Measurements from ENCODE around the gene SMCO2. TPM values are rescaled to one million over a fixed set of nuclear protein-coding genes. Genes with fewer than 3 reads are reported as not detected.

The SMCO2 gene
- total and polyA plus RNA-seq, 2 of the 13 experiments (the other 11 are each of a cell fraction or from before 2014, with no cell fraction given) = 0.15 TPM; not detected in 1

DNA sequence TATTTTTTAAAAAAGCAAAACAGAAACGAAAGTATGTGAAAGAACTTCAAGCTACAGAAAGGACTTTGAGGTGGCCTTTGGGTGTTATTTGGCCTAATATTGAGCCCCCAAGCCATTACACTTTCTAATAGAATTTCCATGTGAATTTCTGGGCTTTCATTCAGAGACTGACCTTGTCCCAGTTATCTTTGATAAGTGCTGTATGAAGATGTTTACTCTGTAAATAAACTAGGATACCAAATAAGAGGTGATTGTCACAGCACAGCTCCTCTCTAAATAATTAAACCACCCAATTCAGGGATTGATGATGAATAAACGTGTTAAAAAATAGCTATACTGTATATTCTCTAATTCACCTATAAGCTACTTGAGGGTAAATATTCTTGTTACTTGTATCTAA lies 44.7 kb downstream of the SMCO2 start (continued):
- TF ChIP-seq, protein P1, sequence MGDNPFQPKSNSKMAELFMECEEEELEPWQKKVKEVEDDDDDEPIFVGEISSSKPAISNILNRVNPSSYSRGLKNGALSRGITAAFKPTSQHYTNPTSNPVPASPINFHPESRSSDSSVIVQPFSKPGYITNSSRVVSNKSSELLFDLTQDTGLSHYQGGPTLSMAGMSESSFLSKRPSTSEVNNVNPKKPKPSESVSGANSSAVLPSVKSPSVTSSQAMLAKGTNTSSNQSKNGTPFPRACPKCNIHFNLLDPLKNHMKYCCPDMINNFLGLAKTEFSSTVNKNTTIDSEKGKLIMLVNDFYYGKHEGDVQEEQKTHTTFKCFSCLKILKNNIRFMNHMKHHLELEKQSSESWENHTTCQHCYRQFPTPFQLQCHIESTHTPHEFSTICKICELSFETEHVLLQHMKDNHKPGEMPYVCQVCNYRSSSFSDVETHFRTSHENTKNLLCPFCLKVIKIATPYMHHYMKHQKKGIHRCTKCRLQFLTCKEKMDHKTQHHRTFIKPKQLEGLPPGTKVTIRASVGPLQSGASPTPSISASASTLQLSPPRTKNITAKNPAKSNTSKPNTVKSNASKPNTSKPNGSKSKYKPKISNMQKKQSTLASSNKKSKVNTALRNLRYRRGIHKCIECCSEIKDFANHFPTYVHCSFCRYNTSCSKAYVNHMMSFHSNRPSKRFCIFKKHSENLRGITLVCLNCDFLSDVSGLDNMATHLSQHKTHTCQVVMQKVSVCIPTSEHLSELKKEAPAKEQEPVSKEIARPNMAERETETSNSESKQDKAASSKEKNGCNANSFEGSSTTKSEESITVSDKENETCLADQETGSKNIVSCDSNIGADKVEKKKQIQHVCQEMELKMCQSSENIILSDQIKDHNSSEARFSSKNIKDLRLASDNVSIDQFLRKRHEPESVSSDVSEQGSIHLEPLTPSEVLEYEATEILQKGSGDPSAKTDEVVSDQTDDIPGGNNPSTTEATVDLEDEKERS (CRISPR knock-in tag; IDR thresholded peaks at IDR 0.05) = no peak
- no peak for TF ChIP-seq MIXL1 (CRISPR knock-in tag; IDR thresholded peaks at IDR 0.05)
- TF ChIP-seq, protein P2, sequence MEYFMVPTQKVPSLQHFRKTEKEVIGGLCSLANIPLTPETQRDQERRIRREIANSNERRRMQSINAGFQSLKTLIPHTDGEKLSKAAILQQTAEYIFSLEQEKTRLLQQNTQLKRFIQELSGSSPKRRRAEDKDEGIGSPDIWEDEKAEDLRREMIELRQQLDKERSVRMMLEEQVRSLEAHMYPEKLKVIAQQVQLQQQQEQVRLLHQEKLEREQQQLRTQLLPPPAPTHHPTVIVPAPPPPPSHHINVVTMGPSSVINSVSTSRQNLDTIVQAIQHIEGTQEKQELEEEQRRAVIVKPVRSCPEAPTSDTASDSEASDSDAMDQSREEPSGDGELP (IDR thresholded peaks at IDR 0.05; ENCODE audit: borderline replicate concordance, low read depth) = no peak
- no peak for TF ChIP-seq ZNF775 (CRISPR knock-in tag; IDR thresholded peaks at IDR 0.05; ENCODE audit: borderline replicate concordance)
- TF ChIP-seq ZBTB8A (CRISPR knock-in tag; IDR thresholded peaks at IDR 0.05; ENCODE audit: borderline replicate concordance, low read depth) = no peak
- TF ChIP-seq SATB2 (CRISPR knock-in tag; IDR thresholded peaks at IDR 0.05) = no peak

DNA sequence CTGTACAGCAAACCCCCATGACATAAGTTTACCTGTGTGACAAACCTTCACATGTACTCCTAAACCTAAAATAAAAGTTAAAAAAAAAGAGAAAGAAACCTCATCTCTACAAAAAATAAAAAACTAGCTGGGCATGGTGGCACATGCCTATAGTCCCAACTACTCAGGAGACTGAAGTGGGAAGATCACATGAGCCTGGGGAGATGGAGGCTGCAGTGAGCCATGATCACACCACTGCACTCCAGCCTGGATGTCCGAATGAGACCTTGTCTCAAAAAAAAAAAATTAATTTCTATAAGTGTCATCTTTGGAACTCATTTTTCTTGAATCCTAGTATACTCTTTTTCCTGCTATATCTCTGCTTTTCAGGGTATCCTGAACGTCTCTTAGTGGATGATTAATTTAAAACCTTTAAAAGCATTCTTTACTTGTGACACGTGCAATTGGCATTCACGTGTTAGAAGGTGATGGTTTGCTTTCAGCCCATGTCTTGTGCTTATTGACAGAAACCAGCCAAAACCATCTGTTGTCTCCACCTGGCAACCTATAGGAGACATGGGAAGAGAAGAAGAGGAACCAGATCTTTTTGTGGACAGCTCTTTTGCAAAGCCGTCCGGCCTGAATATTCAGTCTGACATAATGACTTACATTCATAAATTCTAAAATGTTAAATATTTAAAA lies 46.9 kb downstream of the SMCO2 start:
- in situ Hi-C loops (cut with HindIII; ENCODE audit: extremely low pct_ligation_motif_present, low pct_unique_long_range_greater_than_20kb) = no loop called here

More for the DNA sequence above, 46.9 kb downstream of the SMCO2 start:
- no peak overlapping the region for H3K9ac ChIP-seq (ENCODE audit: insufficient read depth, low read depth, low read length)
- intact Hi-C loops (cut with micrococcal nuclease; ENCODE audit: unreplicated experiment) = no loop called here
- POLR2A ChIA-PET = no interaction called here
- DNase-seq (ENCODE audit: low spot score) (no peak), ATAC-seq (no peak), FAIRE-seq (no peak)
- H2AFZ ChIP-seq (ENCODE audit: low read length) = no peak overlapping the region
- H3K4me1 ChIP-seq (ENCODE audit: insufficient read depth, low read length) = peaks cover 4% of the 10 kb centered on the region; the same call in 1 of the 2 replicates
- H3K4me3 ChIP-seq (replicated peaks in 1 of 3; ENCODE audit: insufficient read depth in 1 of 3, low read depth in 2 of 3, low read length in 3 of 3) = no peak overlapping the region
- no peaks in the 10 kb centered on the region for H3K79me2 ChIP-seq (ENCODE audit: insufficient read depth, low read length)
- no peak overlapping the region for H3K4me2 ChIP-seq (ENCODE audit: low read depth, low read length)
- WGBS (ENCODE audit: low lambda C conversion rate) = 26% methylated on average over 6 of the region's 6 CpGs
- no peaks in the 10 kb centered on the region; a peak in 1 of 5 replicates for H3K27me3 ChIP-seq (ENCODE audit: control insufficient read depth in 1 of 2, insufficient read depth in 2 of 2, low read length in 2 of 2)
- H3K36me3 ChIP-seq (replicated peaks in 1 of 2; ENCODE audit: control insufficient read depth in 1 of 2, insufficient read depth in 2 of 2, low read length in 2 of 2) = no peaks in the 10 kb centered on the region
- CTCF ChIA-PET (ENCODE audit: low intra/inter-chr PET ratio, low total read pairs) = no interaction called here
- H3K9me3 ChIP-seq (ENCODE audit: low read length) = no peaks in the 10 kb centered on the region
- H4K20me1 ChIP-seq (ENCODE audit: insufficient read depth, low read length) = no peaks in the 10 kb centered on the region
- no TSS peak for BruUV-seq (replicated peaks)
- H3K27ac ChIP-seq (ENCODE audit: extremely low read length, insufficient read depth, low read length) = no peak overlapping the region
- TF ChIP-seq, protein P3, sequence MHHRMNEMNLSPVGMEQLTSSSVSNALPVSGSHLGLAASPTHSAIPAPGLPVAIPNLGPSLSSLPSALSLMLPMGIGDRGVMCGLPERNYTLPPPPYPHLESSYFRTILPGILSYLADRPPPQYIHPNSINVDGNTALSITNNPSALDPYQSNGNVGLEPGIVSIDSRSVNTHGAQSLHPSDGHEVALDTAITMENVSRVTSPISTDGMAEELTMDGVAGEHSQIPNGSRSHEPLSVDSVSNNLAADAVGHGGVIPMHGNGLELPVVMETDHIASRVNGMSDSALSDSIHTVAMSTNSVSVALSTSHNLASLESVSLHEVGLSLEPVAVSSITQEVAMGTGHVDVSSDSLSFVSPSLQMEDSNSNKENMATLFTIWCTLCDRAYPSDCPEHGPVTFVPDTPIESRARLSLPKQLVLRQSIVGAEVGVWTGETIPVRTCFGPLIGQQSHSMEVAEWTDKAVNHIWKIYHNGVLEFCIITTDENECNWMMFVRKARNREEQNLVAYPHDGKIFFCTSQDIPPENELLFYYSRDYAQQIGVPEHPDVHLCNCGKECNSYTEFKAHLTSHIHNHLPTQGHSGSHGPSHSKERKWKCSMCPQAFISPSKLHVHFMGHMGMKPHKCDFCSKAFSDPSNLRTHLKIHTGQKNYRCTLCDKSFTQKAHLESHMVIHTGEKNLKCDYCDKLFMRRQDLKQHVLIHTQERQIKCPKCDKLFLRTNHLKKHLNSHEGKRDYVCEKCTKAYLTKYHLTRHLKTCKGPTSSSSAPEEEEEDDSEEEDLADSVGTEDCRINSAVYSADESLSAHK (CRISPR knock-in tag; IDR thresholded peaks at IDR 0.05; ENCODE audit: borderline replicate concordance) = no peak
- TF ChIP-seq SRSF1 (optimal IDR thresholded peaks at IDR 0.05; ENCODE audit: low read depth, low read length) = no peak

Measured in HepG2 (cell line).